Activated B cell treated with CpG ODN at 0.5 μM for 24 hours (primary cell): ENCODE data around the gene RALGAPA2. TPM values are rescaled to one million over a fixed set of nuclear protein-coding genes. Genes with fewer than 3 reads are reported as not detected.

Experiments
- ATAC-seq: fragments of 200-7000 bp; cut with Tn5 transposase; one replicate; pipeline ENCODE4 v1.10.0; 2021; ENCODE audit warnings: low read depth, mild to moderate bottlenecking, moderate library complexity
- CTCF ChIA-PET: fragments of 350-600 bp; sonication (Branson Sonifier 250); formaldehyde crosslinking; loops from one replicate; lab custom pipeline; 2021; ENCODE audit warnings: antibody characterized with exemption; lab: Charles Lee
- POLR2A ChIA-PET: fragments of 350-600 bp; sonication (Branson Sonifier 250); formaldehyde crosslinking; loops from one replicate; lab custom pipeline; 2021; ENCODE audit warnings: antibody characterized with exemption; lab: Charles Lee
- DNase-seq: peaks from one replicate; pipeline ENCODE4 v3.0.0; 2022
- H3K27ac Mint-ChIP-seq: one replicate; pipeline ENCODE4 v1.8.0; 2020; ENCODE audit warnings: mixed read lengths
- H3K27me3 Mint-ChIP-seq: one replicate; pipeline ENCODE4 v1.8.0; 2021; ENCODE audit warnings: mixed read lengths
- H3K36me3 Mint-ChIP-seq: one replicate; pipeline ENCODE4 v1.8.0; 2021; ENCODE audit warnings: low read depth, mixed read lengths
- H3K4me1 Mint-ChIP-seq: one replicate; pipeline ENCODE4 v1.8.0; 2021; ENCODE audit warnings: mixed read lengths
- H3K4me3 Mint-ChIP-seq: one replicate; pipeline ENCODE4 v1.8.0; 2020; ENCODE audit warnings: mild to moderate bottlenecking, mixed read lengths
- H3K9me3 Mint-ChIP-seq: one replicate; pipeline ENCODE4 v1.8.0; 2020; ENCODE audit warnings: mixed read lengths
- intact Hi-C: fragments of 100-400 bp; cut with micrococcal nuclease; formaldehyde crosslinking; loops from one replicate; pipeline ENCODE4 v1.15.1; 2024
- total RNA-seq: library from RNA; stranded (reverse); gene quantifications from 2 replicates; pipeline ENCODE4 v1.2.3, GENCODE V29; 2022
- TF ChIP-seq, protein P1 (sequence below): fragments of 200-600 bp; IDR thresholded peaks from one replicate; pipeline ENCODE4 v1.8.0; 2022; ENCODE audit warnings: antibody characterized with exemption, mild to moderate bottlenecking

The RALGAPA2 gene
- total RNA-seq, 1 donor from 2014 or later, result 19.2 TPM

DNA sequence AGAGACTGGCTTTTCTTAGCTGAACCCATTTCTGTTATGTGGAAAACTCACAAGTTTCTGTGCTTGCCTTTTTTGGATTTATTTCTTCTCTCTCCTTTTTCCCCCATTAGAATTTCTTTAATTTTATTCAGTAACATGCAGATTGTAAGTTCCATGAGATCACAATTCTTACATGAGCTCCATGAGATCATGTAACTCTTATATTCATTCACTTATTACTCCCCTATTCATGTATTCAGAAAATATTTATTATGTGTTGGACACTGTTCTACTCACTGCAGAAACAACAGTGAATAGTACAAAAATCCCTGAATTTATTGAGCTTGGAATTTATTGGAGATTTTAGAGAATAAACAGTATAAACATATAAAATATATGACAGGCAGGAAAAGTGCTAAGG, 238.8 kb downstream of the RALGAPA2 start:
- ChIA-PET CTCF (no interaction called here), POLR2A (interaction anchor here (1.1 kb wide), 1 partner anchor 9 kb away, joined by 4 read pairs; no protein-coding TSS in a partner anchor)
- H3K27me3 Mint-ChIP-seq, result no peaks in the 10 kb centered on the region
- ATAC-seq (no peak), DNase-seq (no peak)
- H3K4me3 Mint-ChIP-seq, result no peak overlapping the region
- peaks cover 18% of the 10 kb centered on the region for H3K36me3 Mint-ChIP-seq
- TF ChIP-seq, protein P1, sequence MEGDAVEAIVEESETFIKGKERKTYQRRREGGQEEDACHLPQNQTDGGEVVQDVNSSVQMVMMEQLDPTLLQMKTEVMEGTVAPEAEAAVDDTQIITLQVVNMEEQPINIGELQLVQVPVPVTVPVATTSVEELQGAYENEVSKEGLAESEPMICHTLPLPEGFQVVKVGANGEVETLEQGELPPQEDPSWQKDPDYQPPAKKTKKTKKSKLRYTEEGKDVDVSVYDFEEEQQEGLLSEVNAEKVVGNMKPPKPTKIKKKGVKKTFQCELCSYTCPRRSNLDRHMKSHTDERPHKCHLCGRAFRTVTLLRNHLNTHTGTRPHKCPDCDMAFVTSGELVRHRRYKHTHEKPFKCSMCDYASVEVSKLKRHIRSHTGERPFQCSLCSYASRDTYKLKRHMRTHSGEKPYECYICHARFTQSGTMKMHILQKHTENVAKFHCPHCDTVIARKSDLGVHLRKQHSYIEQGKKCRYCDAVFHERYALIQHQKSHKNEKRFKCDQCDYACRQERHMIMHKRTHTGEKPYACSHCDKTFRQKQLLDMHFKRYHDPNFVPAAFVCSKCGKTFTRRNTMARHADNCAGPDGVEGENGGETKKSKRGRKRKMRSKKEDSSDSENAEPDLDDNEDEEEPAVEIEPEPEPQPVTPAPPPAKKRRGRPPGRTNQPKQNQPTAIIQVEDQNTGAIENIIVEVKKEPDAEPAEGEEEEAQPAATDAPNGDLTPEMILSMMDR, result no peak
- H3K9me3 Mint-ChIP-seq, result no peaks in the 10 kb centered on the region
- no peak overlapping the region for H3K27ac Mint-ChIP-seq
- intact Hi-C loops, result no loop called here
- peaks cover 3% of the 10 kb centered on the region for H3K4me1 Mint-ChIP-seq

DNA sequence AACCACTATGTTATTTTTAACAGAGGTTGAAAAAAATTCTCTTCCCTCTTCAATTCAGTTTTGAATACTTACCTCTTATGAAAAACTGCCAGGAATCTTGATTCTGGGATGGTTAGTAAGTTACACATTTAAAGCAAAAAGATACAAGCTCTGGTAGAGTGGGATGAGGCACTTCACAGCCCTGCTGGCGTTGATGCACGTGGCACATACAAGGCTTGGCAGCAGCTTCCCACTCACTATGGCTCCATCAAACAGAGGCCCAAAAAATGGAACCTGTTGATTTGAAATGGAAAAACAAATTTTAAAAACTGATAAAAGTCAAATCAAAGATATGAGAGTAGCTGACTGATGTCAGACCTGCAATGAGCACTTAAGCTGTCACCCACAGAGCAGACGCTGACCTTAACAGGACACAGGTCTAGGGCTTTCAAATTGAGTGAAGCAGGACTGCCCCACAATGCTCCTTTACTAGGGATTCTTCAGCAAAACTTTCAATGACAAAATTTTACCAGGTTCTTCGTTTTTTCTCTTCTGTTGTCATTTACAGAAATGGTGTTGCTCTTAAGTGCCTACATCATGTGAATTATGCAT, 239.7 kb downstream of the RALGAPA2 start:
- CTCF ChIA-PET, result interaction anchor here (0.6 kb wide), 1 partner anchor 27 kb away, joined by 3 read pairs; no protein-coding TSS in a partner anchor
- Mint-ChIP-seq H3K4me1 (peaks cover 10% of the 10 kb centered on the region), H3K36me3 (peaks cover 22% of the 10 kb centered on the region)

DNA sequence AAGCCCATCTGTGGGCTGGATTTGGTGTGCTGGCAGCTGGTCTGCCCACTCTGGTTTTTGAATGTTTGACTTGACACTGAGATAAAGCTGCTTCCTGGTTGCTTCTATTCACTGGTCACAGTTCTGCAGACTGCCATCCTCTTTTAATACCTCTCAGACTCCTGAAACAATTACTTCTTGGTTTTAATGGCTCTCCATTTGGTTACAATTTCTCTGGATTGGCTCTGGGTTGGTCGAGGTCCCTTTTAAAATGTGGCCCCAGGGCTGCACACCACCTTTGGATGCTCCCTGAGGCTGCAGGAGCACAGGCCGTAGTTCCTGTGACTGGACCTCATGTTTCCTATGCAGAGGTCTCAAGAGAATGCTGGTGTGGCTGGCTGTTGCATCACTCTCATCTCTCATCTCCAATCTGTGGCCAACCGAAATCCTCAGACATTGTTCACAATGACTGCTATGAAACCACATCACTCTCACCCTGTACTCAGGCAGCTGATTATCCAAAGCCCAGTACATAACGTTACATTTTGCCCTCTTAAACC, 246.0 kb downstream of the RALGAPA2 start:
- Mint-ChIP-seq H3K36me3 (peaks cover 10% of the 10 kb centered on the region), H3K4me1 (peaks cover 57% of the 10 kb centered on the region), H3K27me3 (no peaks in the 10 kb centered on the region), H3K4me3 (peak overlapping the region; percentile 50), H3K27ac (peak overlapping the region; percentile 93), H3K9me3 (no peaks in the 10 kb centered on the region)
- ChIA-PET POLR2A (interaction anchor here (1.0 to 2.2 kb wide), 3 partner anchors 14 to 414 kb away, joined by 3 to 8 read pairs (median 5); partner anchors contain the start of genes CFAP61, CRNKL1 and RALGAPA2), CTCF (interaction anchor here (1.3 kb wide), 1 partner anchor 22 kb away, joined by 3 read pairs; no protein-coding TSS in a partner anchor)
- ATAC-seq, result peak; percentile 76
- intact Hi-C loops, result loop anchor here (10.0 kb wide), 2 partner anchors 412 to 762 kb away; partner anchors contain the start of genes CFAP61 and CRNKL1
- DNase-seq, result peak; percentile 30
- TF ChIP-seq, protein P1, result no peak

More for the DNA sequence above, 239.7 kb downstream of the RALGAPA2 start:
- Mint-ChIP-seq H3K27me3 (no peaks in the 10 kb centered on the region), H3K9me3 (no peaks in the 10 kb centered on the region), H3K4me3 (no peak overlapping the region), H3K27ac (no peak overlapping the region)
- TF ChIP-seq, protein P1, result no peak
- POLR2A ChIA-PET, result interaction anchor here (0.6 kb wide), 1 partner anchor 71 kb away, joined by 3 read pairs; no protein-coding TSS in a partner anchor
- intact Hi-C loops, result no loop called here
- ATAC-seq, result no peak
- no peak for DNase-seq

DNA sequence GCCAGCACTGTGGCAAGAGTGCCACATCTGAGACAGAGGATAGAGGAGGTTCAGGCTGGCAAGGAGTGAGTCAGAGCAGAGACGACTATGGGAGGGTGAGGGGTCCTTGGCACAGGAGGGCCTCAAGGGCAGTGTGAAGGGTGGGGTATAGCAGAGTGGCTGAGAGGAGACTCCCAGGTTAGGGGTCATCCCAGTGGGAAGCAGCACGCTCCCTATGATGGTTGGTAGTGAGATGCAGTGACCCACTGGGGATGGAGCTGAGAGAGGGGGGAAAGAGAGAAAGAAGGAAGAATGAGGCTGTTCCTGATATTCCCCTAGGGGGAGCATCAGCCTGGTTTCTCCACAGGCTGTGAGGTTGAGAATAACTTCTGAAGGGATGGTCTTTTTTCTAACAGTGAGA, 247.2 kb downstream of the RALGAPA2 start:
- ChIA-PET CTCF (no interaction called here), POLR2A (interaction anchor here (1.0 to 2.2 kb wide), 2 partner anchors 13 to 32 kb away, joined by 3 to 8 read pairs; no protein-coding TSS in a partner anchor)
- Mint-ChIP-seq H3K36me3 (peaks cover 8% of the 10 kb centered on the region), H3K9me3 (no peaks in the 10 kb centered on the region), H3K4me1 (peaks cover 57% of the 10 kb centered on the region), H3K27me3 (no peaks in the 10 kb centered on the region), H3K27ac (peak overlapping the region; percentile 93), H3K4me3 (no peak overlapping the region)
- no peak for ATAC-seq
- no peak for DNase-seq
- TF ChIP-seq, protein P1, result no peak
- intact Hi-C loops, result loop anchor here (10.0 kb wide), 2 partner anchors 410 to 760 kb away; partner anchors contain the start of genes CFAP61 and CRNKL1

DNA sequence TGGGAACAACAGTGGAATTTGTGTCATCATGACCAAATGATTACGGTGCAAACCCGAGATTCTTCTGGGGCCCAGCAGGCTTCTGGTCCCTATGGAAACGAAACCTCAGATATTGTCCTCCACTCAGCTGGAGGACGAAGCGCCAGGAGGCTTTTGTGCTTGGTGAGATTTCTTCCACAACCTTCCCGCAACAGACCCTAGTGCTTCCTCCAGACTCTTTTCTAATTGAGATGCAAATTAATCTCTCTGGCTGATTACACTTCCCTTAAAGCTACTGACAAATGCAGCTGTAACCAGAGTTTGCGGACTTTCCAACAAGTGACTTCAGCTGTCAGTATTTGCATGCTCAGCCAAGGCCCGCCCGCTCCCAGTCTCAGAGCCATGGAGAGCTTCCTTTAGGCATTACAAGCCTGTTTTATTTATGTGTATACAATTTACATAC, 248.5 kb downstream of the RALGAPA2 start:
- DNase-seq (peak; percentile 32), ATAC-seq (peak; percentile 74)
- Mint-ChIP-seq H3K4me3 (peak overlapping the region; percentile 61), H3K36me3 (peaks cover 5% of the 10 kb centered on the region), H3K27ac (peak overlapping the region; percentile 84), H3K9me3 (no peaks in the 10 kb centered on the region), H3K27me3 (no peaks in the 10 kb centered on the region), H3K4me1 (peaks cover 55% of the 10 kb centered on the region)
- TF ChIP-seq, protein P1, result no peak
- intact Hi-C loops, result loop anchor here (1.0 to 10.0 kb wide), 5 partner anchors 12 to 759 kb away; partner anchors contain the start of genes CFAP61 and CRNKL1
- ChIA-PET POLR2A (interaction anchor here (1.2 to 3.7 kb wide), 3 partner anchors 10 to 14 kb away, joined by 3 to 28 read pairs (median 4); no protein-coding TSS in a partner anchor), CTCF (interaction anchor here (2.1 kb wide), 1 partner anchor 12 kb away, joined by 10 read pairs; no protein-coding TSS in a partner anchor)
